T-cell (primary cell): ENCODE results near the gene NOC2L. TPM values are rescaled to one million over a fixed set of nuclear protein-coding genes. Genes with fewer than 3 reads are reported as not detected.
"Not testable (repeated sequence)": the region's sequence is repeated elsewhere in the genome, so short reads cannot be mapped to it uniquely, and the experiment has no call there.

Source experiments
- ATAC-seq, 4 experiments: fragments of 200-7000 bp in 3 of 4; fragments of 150-1000 bp in 1 of 4; cut with Tn5 transposase; replicated peaks in 1 of 4; 1 replicate in 3 of 4; 2 replicates in 1 of 4; pipeline ENCODE4 v1.10.0; 2021; ENCODE audit warnings: moderate library complexity in 3 of 4, mild to moderate bottlenecking in 2 of 4, moderate number of reproducible peaks in 1 of 4
- CTCF ChIA-PET, 2 donors: fragments of 300-600 bp; sonication (Branson Sonifier 250); formaldehyde crosslinking; loops; one replicate each; lab custom pipeline; 2022; ENCODE audit warnings: antibody characterized with exemption in 2 of 2; lab: Charles Lee
- POLR2A ChIA-PET, 2 donors: fragments of 300-600 bp; sonication (Branson Sonifier 250); formaldehyde crosslinking; loops; one replicate each; lab custom pipeline; 2022; ENCODE audit warnings: antibody characterized with exemption in 2 of 2; lab: Charles Lee
- DNase-seq, 35 experiments: peaks; one replicate each; pipeline versions ENCODE4 v3.0.0 to v3.0.0-alpha.2; 2013 to 2023
- H3K27ac ChIP-seq: one replicate; pipeline ENCODE4 v1.5.1; 2013; ENCODE audit warnings: low read length
- H3K27me3 ChIP-seq, 2 experiments: replicated peaks in 1 of 2; 1 replicate in 1 of 2; 2 replicates in 1 of 2; pipeline versions ENCODE4 v1.6.1 to v1.7.0; 2013; ENCODE audit warnings: low read length in 1 of 2, mixed read lengths in 1 of 2; ENCODE audit not compliant: control insufficient read depth in 2 of 2, insufficient read depth in 2 of 2; ENCODE audit errors: extremely low read depth in 1 of 2
- H3K36me3 ChIP-seq, 2 donors: 1 replicate in 1 of 2; 2 replicates in 1 of 2; pipeline versions ENCODE4 v1.6.1 to v1.7.0; 2013; ENCODE audit warnings: low read length in 1 of 2; ENCODE audit not compliant: control insufficient read depth in 2 of 2, insufficient read depth in 1 of 2; ENCODE audit errors: extremely low read depth in 1 of 2
- H3K4me1 ChIP-seq, 2 experiments: 1 replicate in 1 of 2; 2 replicates in 1 of 2; pipeline versions ENCODE4 v1.6.1 to v1.7.0; 2013; ENCODE audit warnings: low read length in 2 of 2, mixed read lengths in 1 of 2; ENCODE audit not compliant: insufficient read depth in 2 of 2, control insufficient read depth in 1 of 2; ENCODE audit errors: extremely low read depth in 1 of 2
- H3K4me3 ChIP-seq, 2 donors: 1 replicate in 1 of 2; 2 replicates in 1 of 2; pipeline versions ENCODE4 v1.5.1 to v1.7.0; 2013; ENCODE audit warnings: mild to moderate bottlenecking in 2 of 2, low read length in 1 of 2, moderate library complexity in 1 of 2; ENCODE audit not compliant: control insufficient read depth in 1 of 2; ENCODE audit errors: extremely low read depth in 1 of 2
- H3K9me3 ChIP-seq: 2 replicates; pipeline ENCODE4 v1.7.0; 2013
- H3K27ac Mint-ChIP-seq, 2 donors: one replicate each; pipeline ENCODE4 v1.8.0; 2020 to 2021; ENCODE audit warnings: mild to moderate bottlenecking in 2 of 2, mixed read lengths in 2 of 2
- H3K27me3 Mint-ChIP-seq, 2 donors: one replicate each; pipeline ENCODE4 v1.8.0; 2021 to 2022; ENCODE audit warnings: mixed read lengths in 2 of 2
- H3K36me3 Mint-ChIP-seq: one replicate; pipeline ENCODE4 v1.8.0; 2021; ENCODE audit warnings: mixed read lengths
- H3K4me1 Mint-ChIP-seq, 3 donors: one replicate each; pipeline ENCODE4 v1.8.0; 2020 to 2022; ENCODE audit warnings: mixed read lengths in 3 of 3, mild to moderate bottlenecking in 1 of 3
- H3K4me3 Mint-ChIP-seq, 3 donors: one replicate each; pipeline ENCODE4 v1.8.0; 2020 to 2022; ENCODE audit warnings: mild to moderate bottlenecking in 3 of 3, mixed read lengths in 3 of 3, moderate library complexity in 3 of 3
- H3K9me3 Mint-ChIP-seq, 3 donors: one replicate each; pipeline ENCODE4 v1.8.0; 2020 to 2022; ENCODE audit warnings: mixed read lengths in 3 of 3
- WGBS: methylation state at CpG from one replicate; pipeline ENCODE4 v1.1.5; 2013; ENCODE audit warnings: missing lambda C conversion rate; ENCODE audit not compliant: insufficient coverage; 5-methylcytosine and 5-hydroxymethylcytosine counted together
- total RNA-seq, 35 experiments: library from RNA in 6 of 35; stranded (reverse) in 6 of 35; fragments of 120-200 nt in 1 of 35; gene quantifications; one replicate each; pipeline versions ENCODE4 v1.2.1 to v1.2.4 and lab custom pipeline; 2013 to 2026

The NOC2L gene
- total RNA-seq, 5 donors from 2014 or later (not counting 1 experiment from before 2014, with no cell fraction given) = 58.7 to 92.2 (median 83.4) TPM

DNA sequence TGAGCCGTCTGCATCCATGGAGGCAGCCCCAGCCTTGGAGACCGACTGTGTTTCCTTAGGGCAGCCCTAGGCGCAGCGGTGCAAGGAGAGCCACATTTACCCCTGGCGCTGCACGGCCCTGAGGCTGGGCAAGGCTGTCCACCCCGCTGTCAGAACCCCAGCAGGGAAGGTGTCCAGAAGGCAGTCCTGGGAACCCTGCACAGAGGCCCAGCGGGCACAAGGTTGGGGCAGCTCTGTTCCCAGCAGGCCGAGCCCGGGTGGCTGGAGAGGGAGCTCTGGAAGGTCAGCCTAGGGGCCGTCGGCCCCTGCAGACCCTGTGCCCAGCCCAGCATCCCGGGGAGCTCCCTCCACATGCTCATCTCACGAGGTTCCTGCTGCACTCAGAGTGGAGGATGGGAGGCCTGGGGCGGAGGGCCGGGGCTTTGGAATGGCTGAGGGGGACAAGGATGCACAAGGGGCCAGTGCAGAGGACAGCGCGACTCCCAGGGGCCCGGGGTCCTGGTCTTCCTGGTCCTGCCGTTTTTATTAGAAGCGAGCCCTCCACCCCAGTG lies 55.3 kb downstream of the NOC2L start:
- peak overlapping the region in 1 of 2 donors; percentile 5 for H3K4me3 ChIP-seq
- H3K4me3 Mint-ChIP-seq = peak overlapping the region; percentile 31 to 55 (median 54)
- H3K27me3 Mint-ChIP-seq = peaks cover 23 to 39% of the 10 kb centered on the region in 2 donors
- no peaks in the 10 kb centered on the region for H3K36me3 ChIP-seq
- H3K4me1 ChIP-seq = peaks cover 0 to 18% of the 10 kb centered on the region in 2 experiments
- no peaks in the 10 kb centered on the region for H3K36me3 Mint-ChIP-seq
- no peak for ATAC-seq
- peaks cover 0 to 70% of the 10 kb centered on the region in 2 experiments for H3K27me3 ChIP-seq
- H3K9me3 ChIP-seq = no peaks in the 10 kb centered on the region
- no peak overlapping the region for H3K27ac ChIP-seq
- 88% methylated on average over 14 of the region's 21 CpGs for WGBS
- H3K9me3 Mint-ChIP-seq = no peaks in the 10 kb centered on the region
- peaks cover 5 to 13% (median 8%) of the 10 kb centered on the region in 3 donors for H3K4me1 Mint-ChIP-seq
- CTCF ChIA-PET = no interaction called here
- H3K27ac Mint-ChIP-seq = no peak overlapping the region
- DNase-seq = peak in 2 of 35 experiments; percentile 12 to 22
- POLR2A ChIA-PET = no interaction called here

DNA sequence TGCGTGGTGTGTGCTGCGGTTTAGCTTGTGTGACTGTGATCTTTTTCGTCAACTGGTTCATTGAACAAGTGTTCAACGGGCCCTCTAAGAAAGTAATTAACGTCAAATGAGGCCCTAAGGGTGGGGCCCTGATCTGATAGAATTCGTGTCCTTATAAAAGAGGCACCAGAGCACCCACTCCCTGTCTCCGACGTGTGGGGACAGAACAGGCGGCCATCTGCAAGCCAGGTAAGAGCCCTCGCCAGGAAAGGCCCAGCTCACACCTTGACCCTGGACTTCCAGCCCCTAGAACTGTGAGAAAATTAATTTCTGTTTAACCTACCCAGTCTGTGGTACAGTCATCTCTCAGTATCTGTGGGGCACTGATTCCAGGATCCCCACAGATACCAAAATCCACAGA lies 55.8 kb downstream of the NOC2L start:
- peaks cover 0 to 74% of the 10 kb centered on the region in 2 experiments for H3K27me3 ChIP-seq
- Mint-ChIP-seq H3K27me3 (peaks cover 26 to 43% of the 10 kb centered on the region in 2 donors), H3K4me1 (peaks cover 10 to 18% (median 12%) of the 10 kb centered on the region in 3 donors), H3K36me3 (no peaks in the 10 kb centered on the region), H3K27ac (no peak overlapping the region), H3K9me3 (peaks cover 0 to 4% (median 1%) of the 10 kb centered on the region in 3 donors), H3K4me3 (peak overlapping the region; percentile 31 to 55 (median 54))
- ATAC-seq = no peak
- no peaks in the 10 kb centered on the region for H3K9me3 ChIP-seq
- POLR2A ChIA-PET = no interaction called here
- no peak for DNase-seq
- H3K4me1 ChIP-seq = peaks cover 0 to 23% of the 10 kb centered on the region in 2 experiments
- 90% methylated on average over 6 of the region's 10 CpGs for WGBS
- no peaks in the 10 kb centered on the region for H3K36me3 ChIP-seq
- CTCF ChIA-PET = interaction anchor here in 1 of 2 donors (1.2 kb wide), 1 partner anchor 34 kb away, joined by 3 read pairs; no protein-coding TSS in a partner anchor
- H3K4me3 ChIP-seq = no peak overlapping the region
- no peak overlapping the region for H3K27ac ChIP-seq

DNA sequence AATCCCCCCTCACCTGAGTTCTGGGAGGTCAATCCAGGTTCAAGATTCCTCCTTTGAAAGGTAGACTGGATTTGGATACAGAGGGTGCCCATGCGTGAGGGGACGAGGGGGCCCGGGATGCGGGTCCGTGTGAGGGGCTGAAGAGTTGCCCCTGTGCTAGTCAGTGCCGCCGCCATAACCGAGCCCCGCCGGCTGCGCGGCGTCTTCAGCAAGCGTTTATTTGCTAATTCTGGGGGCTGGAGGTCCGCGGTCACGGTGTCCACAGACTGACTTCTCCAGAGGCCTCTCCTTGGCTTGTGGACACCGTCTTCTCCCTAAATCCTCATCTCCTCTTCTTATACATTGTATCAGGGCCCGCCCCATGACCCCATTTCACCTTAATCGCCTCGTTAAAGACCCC lies 56.3 kb downstream of the NOC2L start:
- ChIA-PET CTCF (interaction anchor here in 1 of 2 donors (1.2 kb wide), 1 partner anchor 33 kb away, joined by 3 read pairs; no protein-coding TSS in a partner anchor), POLR2A (no interaction called here)
- Mint-ChIP-seq H3K36me3 (no peaks in the 10 kb centered on the region), H3K4me1 (peaks cover 14 to 23% (median 17%) of the 10 kb centered on the region in 3 donors), H3K9me3 (peaks cover 4 to 8% (median 4%) of the 10 kb centered on the region in 3 donors), H3K4me3 (peak overlapping the region in 2 of 3 donors; percentile 31 to 55), H3K27ac (no peak overlapping the region), H3K27me3 (peaks cover 26 to 43% of the 10 kb centered on the region in 2 donors)
- WGBS = 98% methylated on average over 21 of the region's 21 CpGs
- Histone ChIP-seq H3K27me3 (peaks cover 0 to 75% of the 10 kb centered on the region in 2 experiments), H3K27ac (no peak overlapping the region), H3K9me3 (no peaks in the 10 kb centered on the region), H3K4me3 (no peak overlapping the region), H3K4me1 (peaks cover 0 to 24% of the 10 kb centered on the region in 2 experiments), H3K36me3 (no peaks in the 10 kb centered on the region)
- no peak for DNase-seq
- no peak for ATAC-seq

DNA sequence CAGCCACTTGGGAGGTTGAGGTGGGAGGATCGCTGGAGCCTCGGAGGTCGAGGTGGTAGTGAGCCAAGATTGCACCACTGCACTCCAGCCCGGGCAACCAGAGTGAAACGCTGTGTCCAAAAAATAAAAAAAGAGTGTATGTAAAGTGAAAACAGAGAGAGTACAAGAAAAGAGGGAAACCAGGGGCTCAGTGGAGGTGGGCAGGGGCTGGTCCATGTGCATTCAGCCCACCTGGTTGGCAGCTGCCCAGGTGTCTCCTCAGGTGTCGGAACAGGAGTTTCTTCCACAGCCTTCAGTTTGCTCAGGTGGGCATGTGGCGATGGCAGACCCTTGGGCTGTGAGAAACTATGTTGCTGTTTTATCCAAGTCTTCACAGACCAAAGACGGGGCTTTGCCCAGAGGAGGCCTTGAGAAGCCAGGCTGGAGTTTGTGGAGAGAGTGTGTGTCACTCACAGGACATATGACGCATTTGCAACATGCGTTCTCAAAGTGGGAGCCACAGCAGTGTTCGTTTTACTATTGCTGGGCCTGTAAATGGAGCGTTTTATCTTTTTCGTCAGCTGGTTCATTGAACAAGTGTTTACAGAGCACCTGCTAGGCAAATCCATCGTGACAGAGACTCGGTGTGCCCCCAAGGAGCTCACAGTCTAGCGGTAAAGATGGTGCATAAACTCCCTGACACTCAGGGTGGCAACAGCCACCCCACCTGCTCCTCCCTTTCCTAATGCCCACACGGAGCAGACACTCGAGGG lies 57.8 kb downstream of the NOC2L start:
- ChIA-PET CTCF (no interaction called here), POLR2A (no interaction called here)
- no peak overlapping the region for H3K27ac Mint-ChIP-seq
- Histone ChIP-seq H3K4me1 (peaks cover 0 to 24% of the 10 kb centered on the region in 2 experiments), H3K27ac (no peak overlapping the region), H3K36me3 (no peaks in the 10 kb centered on the region), H3K9me3 (no peaks in the 10 kb centered on the region), H3K4me3 (no peak overlapping the region), H3K27me3 (peaks cover 0 to 67% of the 10 kb centered on the region in 2 experiments)
- peaks cover 14 to 19% (median 19%) of the 10 kb centered on the region in 3 donors for H3K4me1 Mint-ChIP-seq
- H3K9me3 Mint-ChIP-seq = peaks cover 4 to 16% (median 4%) of the 10 kb centered on the region in 3 donors
- DNase-seq = no peak
- no peak overlapping the region for H3K4me3 Mint-ChIP-seq
- no peaks in the 10 kb centered on the region for H3K36me3 Mint-ChIP-seq
- 89% methylated on average over 13 of the region's 18 CpGs for WGBS
- no peak for ATAC-seq
- H3K27me3 Mint-ChIP-seq = peaks cover 29 to 44% of the 10 kb centered on the region in 2 donors

DNA sequence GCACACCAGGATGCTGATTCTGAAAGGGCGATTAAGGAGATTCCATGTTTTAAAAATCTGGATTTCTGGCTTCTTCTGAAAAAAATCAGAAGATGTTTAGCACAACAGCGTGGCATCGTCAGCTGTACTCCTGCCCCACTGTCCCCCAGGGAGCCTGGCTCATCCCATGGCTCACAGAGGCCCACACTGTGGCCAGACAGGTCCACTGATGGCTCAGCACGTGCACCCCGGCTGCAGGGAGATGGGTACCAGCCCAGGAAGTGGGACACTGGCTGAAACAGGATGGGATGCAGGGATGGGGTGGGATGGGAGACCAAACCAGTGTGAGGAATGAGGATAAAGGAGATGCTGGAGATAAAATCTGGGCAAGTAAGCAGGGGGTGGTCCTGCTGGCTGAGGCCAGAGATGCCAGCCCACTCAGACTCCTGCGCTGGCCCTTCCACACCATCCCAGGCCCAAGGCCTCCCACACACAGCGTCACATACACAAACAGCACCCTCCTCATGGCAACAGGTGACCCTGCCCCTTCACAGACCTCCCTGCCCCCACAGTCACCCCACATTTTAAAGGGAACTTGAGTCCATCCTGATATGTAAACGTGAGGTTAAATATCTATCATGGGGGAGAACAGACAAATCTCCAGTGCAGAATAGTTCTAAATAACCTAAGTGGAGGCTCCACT lies 59.3 kb downstream of the NOC2L start:
- peaks cover 0 to 15% of the 10 kb centered on the region in 2 experiments for H3K4me1 ChIP-seq
- 88% methylated on average over 3 of the region's 8 CpGs for WGBS
- no peaks in the 10 kb centered on the region for H3K36me3 Mint-ChIP-seq
- ATAC-seq (no peak), DNase-seq (no peak)
- no peak overlapping the region for H3K27ac ChIP-seq
- H3K4me3 Mint-ChIP-seq = no peak overlapping the region
- no peak overlapping the region for H3K27ac Mint-ChIP-seq
- peaks cover 0 to 56% of the 10 kb centered on the region in 2 experiments for H3K27me3 ChIP-seq
- peaks cover 9 to 12% (median 12%) of the 10 kb centered on the region in 3 donors for H3K4me1 Mint-ChIP-seq
- ChIA-PET POLR2A (no interaction called here), CTCF (no interaction called here)
- peaks cover 30 to 40% of the 10 kb centered on the region in 2 donors for H3K27me3 Mint-ChIP-seq
- H3K9me3 ChIP-seq = no peaks in the 10 kb centered on the region
- peaks cover 4 to 16% (median 4%) of the 10 kb centered on the region in 3 donors for H3K9me3 Mint-ChIP-seq
- no peaks in the 10 kb centered on the region for H3K36me3 ChIP-seq
- H3K4me3 ChIP-seq = no peak overlapping the region

- 49% methylated on average over 7 of the region's 17 CpGs for WGBS
- Histone ChIP-seq H3K4me3 (peak overlapping the region in 1 of 2 donors; percentile 27), H3K27me3 (peaks cover 0 to 51% of the 10 kb centered on the region in 2 experiments)
- H3K4me1 Mint-ChIP-seq = peaks cover 9 to 12% (median 12%) of the 10 kb centered on the region in 3 donors
- peak in 1 of 35 experiments; percentile 5 for DNase-seq
- H3K9me3 ChIP-seq, H3K36me3 ChIP-seq, H3K36me3 Mint-ChIP-seq, ATAC-seq, H3K27ac ChIP-seq, H3K4me1 ChIP-seq, POLR2A ChIA-PET: not testable (repeated sequence)
- H3K4me3 Mint-ChIP-seq = peak overlapping the region in 1 of 3 donors; percentile 61
- CTCF ChIA-PET = interaction anchor here in 1 of 2 donors (0.7 kb wide), 1 partner anchor 78 kb away, joined by 4 read pairs; no protein-coding TSS in a partner anchor
- peak overlapping the region in 1 of 2 donors; percentile 13 for H3K27ac Mint-ChIP-seq
- H3K9me3 Mint-ChIP-seq = peaks cover 4 to 16% (median 4%) of the 10 kb centered on the region in 3 donors
- H3K27me3 Mint-ChIP-seq = peaks cover 30 to 43% of the 10 kb centered on the region in 2 donors
Measured at GRCh38 chr1:897951-898350, 61.1 kb downstream of the NOC2L start.
